Endothelial cell of umbilical vein (primary cell): Measurements from ENCODE around the gene BCAS3.

Source experiments
- EZH2 ChIP-seq: IDR thresholded peaks from 2 replicates; pipeline ENCODE4 v1.6.1; 2012; ENCODE audit warnings: borderline replicate concordance, low read depth, mild to moderate bottlenecking, moderate library complexity, low read length, inconsistent platforms; ENCODE audit not compliant: severe bottlenecking
- FOS ChIP-seq: IDR thresholded peaks from 2 replicates; pipeline ENCODE4 v1.6.1; 2011; ENCODE audit warnings: mild to moderate bottlenecking, low read length, moderate library complexity, borderline replicate concordance; ENCODE audit not compliant: insufficient read depth
- GATA2 ChIP-seq: IDR thresholded peaks from 2 replicates; pipeline ENCODE4 v1.7.0; 2011; ENCODE audit warnings: low read depth, mild to moderate bottlenecking, moderate library complexity, mixed read lengths, low read length; ENCODE audit not compliant: insufficient read length, insufficient read depth
- JUN ChIP-seq: IDR thresholded peaks from 2 replicates; pipeline ENCODE4 v1.6.1; 2011; ENCODE audit warnings: borderline replicate concordance, low read depth; ENCODE audit not compliant: insufficient read length, insufficient read depth
- MYC ChIP-seq: IDR thresholded peaks from one replicate; pipeline ENCODE4 v1.6.1; 2011; ENCODE audit warnings: mild to moderate bottlenecking, low read depth, low read length
- POLR2A ChIP-seq: IDR thresholded peaks from 2 replicates; pipeline ENCODE4 v1.6.1; 2012; ENCODE audit warnings: low read depth, mild to moderate bottlenecking, control low read depth, low read length
- POLR2AphosphoS5 ChIP-seq: IDR thresholded peaks from 2 replicates; pipeline ENCODE4 v1.6.1; 2012; ENCODE audit warnings: low read depth, mild to moderate bottlenecking, control low read depth, low read length, moderate library complexity; ENCODE audit not compliant: insufficient read depth
- TF ChIP-seq, protein P1 (sequence below), 2 donors: IDR thresholded peaks; 1 replicate in 1 of 2; 2 replicates in 1 of 2; pipeline ENCODE4 v1.5.1; 2011; ENCODE audit warnings: low read length in 2 of 2, mild to moderate bottlenecking in 2 of 2, moderate library complexity in 2 of 2, control low read depth in 1 of 2, inconsistent platforms in 1 of 2, low read depth in 1 of 2; ENCODE audit not compliant: insufficient read depth in 1 of 2; ENCODE audit errors: extremely low read depth in 1 of 2
- TF ChIP-seq, protein P2 (sequence below): IDR thresholded peaks from 2 replicates; pipeline ENCODE4 v1.6.1; 2011; ENCODE audit not compliant: insufficient read depth, insufficient read length

DNA sequence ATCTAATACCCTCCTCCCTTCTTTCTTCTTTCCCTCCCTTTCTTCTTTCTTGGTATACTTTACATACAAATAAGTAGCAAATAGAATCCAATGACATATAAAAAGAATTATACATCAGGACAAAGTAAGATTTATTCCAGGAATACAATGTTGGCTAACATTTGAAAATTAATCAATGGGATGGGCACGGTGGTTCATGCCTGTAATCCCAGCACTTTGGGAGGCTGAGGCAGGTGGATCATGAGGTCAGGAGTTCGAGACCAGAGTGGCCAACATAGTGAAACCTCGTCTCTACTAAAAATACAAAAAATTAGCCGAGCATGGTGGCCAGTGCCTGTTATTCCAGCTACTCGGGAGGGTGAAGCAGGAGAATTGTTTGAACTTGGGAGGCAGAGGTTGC, 72.1 kb downstream of the BCAS3 start:
- TF ChIP-seq, protein P1, sequence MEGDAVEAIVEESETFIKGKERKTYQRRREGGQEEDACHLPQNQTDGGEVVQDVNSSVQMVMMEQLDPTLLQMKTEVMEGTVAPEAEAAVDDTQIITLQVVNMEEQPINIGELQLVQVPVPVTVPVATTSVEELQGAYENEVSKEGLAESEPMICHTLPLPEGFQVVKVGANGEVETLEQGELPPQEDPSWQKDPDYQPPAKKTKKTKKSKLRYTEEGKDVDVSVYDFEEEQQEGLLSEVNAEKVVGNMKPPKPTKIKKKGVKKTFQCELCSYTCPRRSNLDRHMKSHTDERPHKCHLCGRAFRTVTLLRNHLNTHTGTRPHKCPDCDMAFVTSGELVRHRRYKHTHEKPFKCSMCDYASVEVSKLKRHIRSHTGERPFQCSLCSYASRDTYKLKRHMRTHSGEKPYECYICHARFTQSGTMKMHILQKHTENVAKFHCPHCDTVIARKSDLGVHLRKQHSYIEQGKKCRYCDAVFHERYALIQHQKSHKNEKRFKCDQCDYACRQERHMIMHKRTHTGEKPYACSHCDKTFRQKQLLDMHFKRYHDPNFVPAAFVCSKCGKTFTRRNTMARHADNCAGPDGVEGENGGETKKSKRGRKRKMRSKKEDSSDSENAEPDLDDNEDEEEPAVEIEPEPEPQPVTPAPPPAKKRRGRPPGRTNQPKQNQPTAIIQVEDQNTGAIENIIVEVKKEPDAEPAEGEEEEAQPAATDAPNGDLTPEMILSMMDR (IDR thresholded peaks at IDR 0.05; ENCODE audit: extremely low read depth in 1 of 2, insufficient read depth in 1 of 2, low read depth in 1 of 2, low read length in 2 of 2): no peak
- TF ChIP-seq POLR2AphosphoS5: no peak
- no peak for TF ChIP-seq EZH2
- no peak for TF ChIP-seq POLR2A
- no peak for TF ChIP-seq MYC
- TF ChIP-seq, protein P2, sequence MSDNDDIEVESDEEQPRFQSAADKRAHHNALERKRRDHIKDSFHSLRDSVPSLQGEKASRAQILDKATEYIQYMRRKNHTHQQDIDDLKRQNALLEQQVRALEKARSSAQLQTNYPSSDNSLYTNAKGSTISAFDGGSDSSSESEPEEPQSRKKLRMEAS: no peak
- TF ChIP-seq GATA2: no peak
- TF ChIP-seq JUN: no peak
- no peak for TF ChIP-seq FOS
